Measurements from ENCODE around the gene CSNK2A1.

Gene CSNK2A1

GRCh38 chr20:430091-430999, 113.2 kb downstream of the CSNK2A1 start:
- DNase-seq (ENCODE audit: low spot score): no peak

GRCh38 chr20:428658-429200, 114.9 kb downstream of the CSNK2A1 start:
- no peak for DNase-seq (ENCODE audit: low spot score)

DNA sequence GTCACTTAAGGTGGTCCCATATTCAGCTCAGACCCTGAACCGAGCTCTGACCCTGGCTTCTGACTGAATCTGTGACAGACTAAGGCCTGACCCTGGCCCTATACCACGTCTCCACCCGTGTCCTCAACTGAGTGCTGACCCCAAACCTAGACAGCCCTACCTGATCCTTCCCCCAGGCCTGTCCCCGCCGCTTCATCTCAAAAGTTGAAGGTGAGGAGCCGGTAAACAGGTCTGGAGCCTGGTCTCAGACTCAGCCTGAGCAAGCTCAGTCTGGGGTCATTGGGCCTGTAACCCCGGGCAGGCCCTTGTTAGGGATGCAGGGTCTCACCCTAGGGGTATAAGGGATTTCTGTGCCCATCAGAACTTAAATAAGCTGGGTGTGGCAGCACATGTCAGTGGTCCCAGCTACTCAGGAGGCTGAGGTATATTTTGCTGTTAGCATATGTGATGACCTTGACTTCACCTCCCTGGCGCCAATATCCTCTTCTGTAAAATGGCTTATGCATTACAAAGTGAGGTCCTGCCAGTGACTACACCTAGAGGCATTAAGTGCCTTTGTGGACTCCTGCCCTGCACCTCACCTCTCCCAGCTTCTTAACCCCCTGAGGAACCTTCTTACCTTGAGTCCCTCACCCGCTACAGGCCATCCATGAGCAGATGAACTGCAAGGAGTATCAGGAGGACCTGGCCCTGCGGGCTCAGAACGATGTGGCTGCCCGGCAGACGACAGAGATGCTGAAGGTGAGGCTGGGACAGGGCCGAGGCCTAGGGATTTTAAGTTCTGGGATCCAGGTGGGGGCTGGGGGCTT, 115.5 kb downstream of the CSNK2A1 start:
- no peak for DNase-seq (ENCODE audit: low spot score)

DNA sequence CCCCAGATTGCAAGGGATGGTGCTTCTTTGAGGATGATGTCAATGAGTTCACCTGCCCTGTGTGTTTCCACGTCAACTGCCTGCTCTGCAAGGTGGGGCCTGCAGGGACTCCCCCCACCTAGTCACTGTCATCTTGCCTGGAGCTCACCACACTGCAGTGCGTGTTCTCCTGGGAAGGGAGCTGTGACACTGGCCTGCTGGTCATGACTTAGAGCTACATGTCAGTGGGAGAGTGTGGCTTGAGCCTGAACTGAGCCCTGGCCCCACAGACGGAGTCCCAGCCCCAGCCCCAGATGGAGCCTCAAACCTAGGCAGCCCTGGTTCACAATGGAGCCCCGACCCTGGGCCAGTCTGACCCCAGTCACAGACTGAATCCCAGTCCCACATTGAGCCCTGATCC, 116.2 kb downstream of the CSNK2A1 start:
- no peak for DNase-seq (ENCODE audit: low spot score)

DNA sequence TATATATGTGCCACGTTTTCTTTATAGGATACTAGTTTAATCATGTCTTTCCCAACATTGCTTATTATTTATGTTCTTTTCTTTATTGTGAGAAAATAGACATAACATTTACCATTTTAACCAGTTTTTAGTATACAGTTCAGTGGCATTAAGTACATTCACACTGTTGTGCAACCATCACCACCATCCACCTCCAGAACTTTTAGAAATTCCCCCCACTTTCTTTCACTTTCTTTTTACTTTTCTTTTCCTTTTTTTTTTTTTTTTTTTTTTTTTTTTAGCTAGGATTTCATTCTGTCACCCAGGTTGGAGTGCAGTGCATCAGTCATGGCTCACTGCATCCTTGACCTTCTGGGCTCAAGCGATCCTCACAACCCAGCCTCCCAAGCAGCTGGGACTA, 117.0 kb downstream of the CSNK2A1 start:
- no peak for DNase-seq (ENCODE audit: low spot score)
